Upper lobe of left lung (tissue), 6 donors: Measurements from ENCODE around the gene ABHD12. TPM values are rescaled to one million over a fixed set of nuclear protein-coding genes. Genes with fewer than 3 reads are reported as not detected.

Experiments
- ATAC-seq, 2 donors: fragments of 200-7000 bp; cut with Tn5 transposase; one replicate each; pipeline ENCODE4 v1.9.1; 2022; ENCODE audit warnings: mild to moderate bottlenecking in 2 of 2, moderate library complexity in 2 of 2; ENCODE audit not compliant: low FRiP score in 2 of 2
- DNase-seq, 2 donors: peaks; one replicate each; pipeline ENCODE4 v3.0.0-alpha.2; 2019 to 2020
- H3K27ac ChIP-seq, 4 donors: fragments of 200-600 bp; sonication (generic); one replicate each; pipeline ENCODE4 v1.5.1; 2016 to 2019
- H3K27me3 ChIP-seq, 4 donors: fragments of 200-600 bp; sonication (generic); one replicate each; pipeline ENCODE4 v1.5.1; 2017 to 2019
- H3K36me3 ChIP-seq, 4 donors: fragments of 200-600 bp; sonication (generic); one replicate each; pipeline ENCODE4 v1.5.1; 2016 to 2019
- H3K4me1 ChIP-seq, 4 donors: fragments of 200-600 bp; sonication (generic); one replicate each; pipeline ENCODE4 v1.5.1; 2018 to 2019
- H3K4me3 ChIP-seq, 4 donors: fragments of 200-600 bp; sonication (generic); one replicate each; pipeline ENCODE4 v1.5.1; 2017 to 2019; ENCODE audit warnings: mild to moderate bottlenecking in 2 of 4, moderate library complexity in 1 of 4
- H3K9me3 ChIP-seq, 4 donors: fragments of 200-600 bp; sonication (generic); one replicate each; pipeline ENCODE4 v1.5.1; 2018 to 2019
- EP300 ChIP-seq, 4 donors: sonication (generic); formaldehyde crosslinking; IDR thresholded peaks; one replicate each; pipeline ENCODE4 v1.5.1; 2017; ENCODE audit warnings: antibody characterized with exemption in 4 of 4, control low read depth in 2 of 4
- POLR2A ChIP-seq, 4 donors: fragments of 450-650 bp; IDR thresholded peaks; one replicate each; pipeline ENCODE4 v1.5.1; 2016 to 2017; ENCODE audit warnings: antibody characterized with exemption in 4 of 4, mild to moderate bottlenecking in 2 of 4
- POLR2AphosphoS5 ChIP-seq, 2 donors: sonication (generic); formaldehyde crosslinking; IDR thresholded peaks; one replicate each; pipeline ENCODE4 v1.5.1; 2017; ENCODE audit warnings: antibody characterized with exemption in 2 of 2
- WGBS, 2 donors: methylation state at CpG; one replicate each; pipeline ENCODE4 v1.1.5; 2017 to 2018; 5-methylcytosine and 5-hydroxymethylcytosine counted together
- total RNA-seq, 6 donors: library from RNA; depleted of rRNA in 4 of 6; stranded (reverse); fragments of >200 nt in 4 of 6; gene quantifications; one replicate each; pipeline versions ENCODE4 v1.1.0 to v1.2.1, GENCODE V29; 2016 to 2021
- TF ChIP-seq, protein P1 (sequence below), 6 experiments: fragments of 450-650 bp in 4 of 6; fragments of 200-600 bp in 2 of 6; sonication (generic) in 2 of 6; IDR thresholded peaks; one replicate each; pipeline ENCODE4 v1.5.1; 2016 to 2019; ENCODE audit warnings: antibody characterized with exemption in 6 of 6
- donor health status: DM: no; HTN: no; CAD: no; lungs with moderate emphysema.
- donor health status: DM: no; HTN: yes; CAD: no; lungs with severe emphysema.

ABHD12 gene
- total RNA-seq, 6 donors from 2014 or later, result 38.3 to 132 (median 74.5) TPM

DNA sequence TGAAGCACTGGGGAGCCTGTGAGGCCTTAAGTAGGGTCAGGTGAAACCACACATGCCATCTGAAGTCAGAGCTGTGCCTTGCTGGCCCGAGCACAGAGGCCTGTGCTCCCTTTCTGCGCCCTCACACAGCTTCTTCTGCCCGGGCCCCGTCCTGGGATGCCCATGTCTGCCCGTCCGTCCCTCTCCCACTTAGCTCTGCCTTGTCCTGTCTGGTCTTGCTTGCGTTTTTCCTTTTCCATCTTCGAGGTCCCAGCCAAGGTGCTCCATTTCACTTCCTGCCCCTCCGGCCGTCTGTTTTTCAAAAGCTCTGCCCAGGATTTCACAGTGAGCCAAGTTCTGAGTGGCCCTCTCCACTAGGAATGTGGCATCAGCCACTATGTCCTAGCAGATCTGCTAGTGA lies 97.1 kb downstream of the ABHD12 start:
- no peak for TF ChIP-seq POLR2A (IDR thresholded peaks at IDR 0.05)
- no peak for TF ChIP-seq POLR2AphosphoS5 (IDR thresholded peaks at IDR 0.05)
- H3K36me3 ChIP-seq, result peaks cover 5 to 75% (median 52%) of the 10 kb centered on the region in 4 donors
- H3K4me3 ChIP-seq, result no peak overlapping the region
- peaks cover 0 to 24% (median 12%) of the 10 kb centered on the region in 4 donors for H3K4me1 ChIP-seq
- no peaks in the 10 kb centered on the region for H3K27me3 ChIP-seq
- peak overlapping the region in 1 of 4 donors; percentile 34 for H3K27ac ChIP-seq
- ATAC-seq (no peak), DNase-seq (no peak)
- H3K9me3 ChIP-seq, result no peaks in the 10 kb centered on the region
- whole genome bisulfite sequencing, 2 donors, result 74 to 75% methylated on average over 10 of the region's 10 CpGs

DNA sequence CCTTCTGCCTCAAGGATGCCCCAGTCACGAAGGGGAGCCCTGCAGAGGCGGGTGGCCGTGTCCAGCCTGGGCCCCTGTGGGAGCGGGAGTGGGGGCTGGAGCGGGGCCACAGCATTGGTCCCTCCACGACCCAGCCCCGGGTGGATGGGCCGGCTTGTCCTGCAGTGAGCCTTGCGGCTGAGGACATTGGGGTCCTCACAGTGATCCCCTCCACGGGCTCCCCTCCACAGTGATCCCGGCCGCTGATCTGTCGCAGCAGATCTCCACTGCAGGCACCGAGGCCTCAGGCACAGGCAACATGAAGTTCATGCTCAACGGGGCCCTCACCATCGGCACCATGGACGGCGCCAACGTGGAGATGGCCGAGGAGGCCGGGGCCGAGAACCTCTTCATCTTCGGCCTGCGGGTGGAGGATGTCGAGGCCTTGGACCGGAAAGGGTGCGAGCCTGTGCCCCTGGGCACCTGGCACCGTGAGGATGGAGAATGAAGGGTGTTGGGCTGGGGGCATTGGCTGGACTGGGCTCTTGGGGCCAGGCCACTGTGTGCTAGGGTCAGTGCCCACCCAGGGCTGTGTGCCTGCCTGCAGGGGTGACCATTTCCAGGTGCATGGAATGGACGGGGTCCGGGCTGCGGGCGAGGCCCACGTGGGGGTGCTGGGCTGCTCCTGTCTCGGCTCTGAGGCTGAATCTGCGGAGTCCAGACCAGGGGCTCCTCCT lies 98.3 kb downstream of the ABHD12 start:
- Histone ChIP-seq H3K4me3 (no peak overlapping the region), H3K27ac (no peak overlapping the region), H3K27me3 (no peaks in the 10 kb centered on the region), H3K36me3 (peaks cover 8 to 78% (median 55%) of the 10 kb centered on the region in 4 donors), H3K4me1 (peaks cover 0 to 24% (median 11%) of the 10 kb centered on the region in 4 donors), H3K9me3 (no peaks in the 10 kb centered on the region)
- no peak for ATAC-seq
- peak in 1 of 2 donors; percentile 82 for DNase-seq
- 92% methylated on average over 18 to 34 of the region's 35 CpGs for WGBS, 2 donors
- TF ChIP-seq, protein P1, sequence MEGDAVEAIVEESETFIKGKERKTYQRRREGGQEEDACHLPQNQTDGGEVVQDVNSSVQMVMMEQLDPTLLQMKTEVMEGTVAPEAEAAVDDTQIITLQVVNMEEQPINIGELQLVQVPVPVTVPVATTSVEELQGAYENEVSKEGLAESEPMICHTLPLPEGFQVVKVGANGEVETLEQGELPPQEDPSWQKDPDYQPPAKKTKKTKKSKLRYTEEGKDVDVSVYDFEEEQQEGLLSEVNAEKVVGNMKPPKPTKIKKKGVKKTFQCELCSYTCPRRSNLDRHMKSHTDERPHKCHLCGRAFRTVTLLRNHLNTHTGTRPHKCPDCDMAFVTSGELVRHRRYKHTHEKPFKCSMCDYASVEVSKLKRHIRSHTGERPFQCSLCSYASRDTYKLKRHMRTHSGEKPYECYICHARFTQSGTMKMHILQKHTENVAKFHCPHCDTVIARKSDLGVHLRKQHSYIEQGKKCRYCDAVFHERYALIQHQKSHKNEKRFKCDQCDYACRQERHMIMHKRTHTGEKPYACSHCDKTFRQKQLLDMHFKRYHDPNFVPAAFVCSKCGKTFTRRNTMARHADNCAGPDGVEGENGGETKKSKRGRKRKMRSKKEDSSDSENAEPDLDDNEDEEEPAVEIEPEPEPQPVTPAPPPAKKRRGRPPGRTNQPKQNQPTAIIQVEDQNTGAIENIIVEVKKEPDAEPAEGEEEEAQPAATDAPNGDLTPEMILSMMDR (IDR thresholded peaks at IDR 0.05), result no peak
- no peak for TF ChIP-seq POLR2A (IDR thresholded peaks at IDR 0.05)
- TF ChIP-seq POLR2AphosphoS5 (IDR thresholded peaks at IDR 0.05), result no peak
- no peak for TF ChIP-seq EP300 (IDR thresholded peaks at IDR 0.05)

DNA sequence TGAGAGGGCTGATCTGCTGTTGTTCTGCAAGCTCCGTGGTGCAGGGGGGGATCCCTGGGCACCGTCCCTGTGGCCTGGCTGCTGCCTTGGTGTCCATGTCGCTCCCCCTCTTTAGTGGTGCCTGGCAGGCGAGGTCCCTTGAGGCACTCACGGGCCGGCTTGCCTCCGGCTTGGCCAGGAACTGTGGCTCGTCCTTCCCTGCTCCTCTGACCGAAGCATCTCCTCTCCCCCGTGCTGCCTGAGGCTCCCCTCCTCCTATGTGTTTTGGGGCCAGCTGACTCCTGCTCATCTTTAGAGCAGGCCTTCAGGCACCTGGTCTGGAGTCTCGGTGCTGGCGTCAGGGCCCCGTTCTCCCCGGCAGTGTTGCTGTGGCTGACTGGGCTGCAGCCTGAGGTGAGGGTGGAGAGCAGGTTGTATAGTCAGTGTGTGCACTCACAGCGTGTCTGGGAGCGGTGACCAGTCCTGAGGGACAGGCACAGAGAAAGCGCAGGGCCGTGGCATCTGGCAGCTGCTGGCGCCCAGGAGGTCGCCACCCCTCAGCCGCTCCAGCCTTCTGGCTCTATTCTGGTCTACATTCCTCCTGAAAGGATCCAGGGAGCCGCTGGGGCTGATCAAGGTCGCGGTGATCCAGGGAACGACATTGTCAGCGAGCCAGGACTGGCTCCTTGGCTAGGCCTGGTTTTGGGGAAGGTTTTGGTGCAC lies 99.1 kb downstream of the ABHD12 start:
- H3K36me3 ChIP-seq, result peaks cover 13 to 78% (median 57%) of the 10 kb centered on the region in 4 donors
- 89 to 96% methylated on average over 6 to 20 of the region's 26 CpGs for WGBS, 2 donors

DNA sequence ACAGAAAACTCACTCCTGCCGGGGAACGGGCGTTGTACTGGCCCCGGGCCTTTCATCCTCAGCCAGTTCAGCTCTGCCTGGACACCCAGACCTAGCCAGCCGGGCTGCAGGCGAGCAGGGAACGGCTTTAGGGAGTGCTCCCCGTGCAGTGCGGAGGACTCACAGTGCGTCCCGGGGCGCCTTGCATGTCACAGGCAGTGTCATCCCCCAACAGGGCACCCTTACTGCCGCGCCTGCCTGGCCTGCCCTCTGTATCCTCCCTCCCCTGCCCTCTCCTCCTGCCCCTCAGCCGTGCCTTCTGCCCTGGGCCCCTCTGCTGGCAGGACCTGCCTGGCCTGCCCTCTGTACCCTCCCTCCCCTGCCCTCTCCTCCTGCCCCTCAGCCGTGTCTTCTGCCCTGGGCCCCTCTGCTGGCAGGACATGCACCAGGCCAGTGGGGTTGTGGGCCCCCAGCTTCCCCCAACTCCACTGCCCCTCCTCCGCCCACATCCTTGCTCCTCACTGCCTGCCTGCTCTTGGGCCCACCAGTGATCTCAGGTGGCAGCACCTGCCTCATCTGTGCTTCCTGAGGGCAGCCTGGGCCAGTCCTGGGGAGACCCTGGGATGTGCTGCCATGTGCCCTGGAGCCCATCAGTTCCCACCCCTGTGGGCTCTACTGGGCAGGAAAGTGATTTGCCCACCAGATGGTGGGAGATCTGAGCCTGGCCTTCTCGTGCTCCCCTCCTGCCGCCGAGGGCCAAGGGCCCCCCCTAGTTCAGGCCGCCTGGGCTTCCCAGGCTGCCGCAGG lies 99.8 kb downstream of the ABHD12 start:
- Histone ChIP-seq H3K27ac (no peak overlapping the region), H3K9me3 (no peaks in the 10 kb centered on the region), H3K4me3 (no peak overlapping the region), H3K4me1 (peaks cover 0 to 12% (median 2%) of the 10 kb centered on the region in 4 donors), H3K27me3 (no peaks in the 10 kb centered on the region), H3K36me3 (peaks cover 14 to 78% (median 61%) of the 10 kb centered on the region in 4 donors)
- no peak for TF ChIP-seq POLR2A (IDR thresholded peaks at IDR 0.05)
- TF ChIP-seq EP300 (IDR thresholded peaks at IDR 0.05), result no peak
- no peak for TF ChIP-seq POLR2AphosphoS5 (IDR thresholded peaks at IDR 0.05)
- TF ChIP-seq, protein P1 (IDR thresholded peaks at IDR 0.05), result no peak
- WGBS, 2 donors, result 83 to 88% methylated on average over 5 to 17 of the region's 22 CpGs
- ATAC-seq (no peak), DNase-seq (peak in 1 of 2 donors; percentile 76)

More for the DNA sequence above, 99.1 kb downstream of the ABHD12 start:
- H3K27ac ChIP-seq, result no peak overlapping the region
- H3K9me3 ChIP-seq, result no peaks in the 10 kb centered on the region
- no peak overlapping the region for H3K4me3 ChIP-seq
- TF ChIP-seq POLR2A (IDR thresholded peaks at IDR 0.05), result no peak
- ATAC-seq (no peak), DNase-seq (peak in 1 of 2 donors; percentile 75)
- peaks cover 0 to 20% (median 5%) of the 10 kb centered on the region in 4 donors for H3K4me1 ChIP-seq
- no peaks in the 10 kb centered on the region for H3K27me3 ChIP-seq

DNA sequence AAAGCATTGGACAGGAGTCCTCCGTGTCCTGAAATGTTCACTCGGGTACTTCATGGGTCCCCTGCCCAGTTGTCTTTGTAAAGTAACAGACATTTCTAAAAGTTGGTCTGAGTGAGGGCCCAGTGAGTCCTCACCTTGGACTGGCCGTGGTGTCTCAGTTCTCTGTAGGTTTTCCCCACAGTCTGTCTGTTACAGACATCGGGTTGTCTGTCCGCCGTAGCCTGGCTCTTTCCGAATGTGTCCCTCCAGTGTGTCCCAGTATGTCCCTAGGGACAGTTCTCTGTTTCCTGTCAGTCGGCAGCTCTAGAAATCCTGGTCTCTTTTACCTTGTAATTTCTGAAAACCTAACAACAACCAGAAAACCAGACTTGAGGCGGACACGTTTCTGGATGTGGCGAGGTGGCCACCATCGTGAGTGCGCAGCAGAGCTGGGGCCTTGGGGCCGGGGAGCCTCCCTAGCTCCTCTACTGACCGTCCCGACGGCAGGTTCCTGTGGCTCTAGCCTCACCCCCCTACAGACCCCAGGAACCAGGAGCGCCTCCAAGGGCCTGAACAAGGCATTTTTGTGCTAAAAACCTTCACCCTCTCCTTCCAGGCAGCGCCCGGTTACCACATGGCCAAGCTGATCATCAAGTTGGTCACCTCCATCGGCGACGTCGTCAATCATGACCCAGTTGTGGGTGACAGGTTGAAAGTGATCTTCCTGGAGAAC lies 100.6 kb downstream of the ABHD12 start:
- DNase-seq (peak in 1 of 2 donors; percentile 53), ATAC-seq (no peak)
- H3K36me3 ChIP-seq, result peaks cover 17 to 82% (median 65%) of the 10 kb centered on the region in 4 donors
- no peak overlapping the region for H3K27ac ChIP-seq
- H3K9me3 ChIP-seq, result no peaks in the 10 kb centered on the region
- WGBS, 2 donors, result 91 to 95% methylated on average over 24 of the region's 24 CpGs
- no peak overlapping the region for H3K4me3 ChIP-seq
- peaks cover 0 to 6% (median 0%) of the 10 kb centered on the region in 4 donors for H3K4me1 ChIP-seq
- H3K27me3 ChIP-seq, result no peaks in the 10 kb centered on the region
- TF ChIP-seq EP300 (IDR thresholded peaks at IDR 0.05), result no peak
- TF ChIP-seq, protein P1 (IDR thresholded peaks at IDR 0.05), result no peak
- no peak for TF ChIP-seq POLR2A (IDR thresholded peaks at IDR 0.05)
- TF ChIP-seq POLR2AphosphoS5 (IDR thresholded peaks at IDR 0.05), result no peak
